ENCODE measurements around the gene PLPPR3.
A peak's percentile ranks its signal among the peaks of the same experiment; 100 is the strongest.

PLPPR3 gene

DNA sequence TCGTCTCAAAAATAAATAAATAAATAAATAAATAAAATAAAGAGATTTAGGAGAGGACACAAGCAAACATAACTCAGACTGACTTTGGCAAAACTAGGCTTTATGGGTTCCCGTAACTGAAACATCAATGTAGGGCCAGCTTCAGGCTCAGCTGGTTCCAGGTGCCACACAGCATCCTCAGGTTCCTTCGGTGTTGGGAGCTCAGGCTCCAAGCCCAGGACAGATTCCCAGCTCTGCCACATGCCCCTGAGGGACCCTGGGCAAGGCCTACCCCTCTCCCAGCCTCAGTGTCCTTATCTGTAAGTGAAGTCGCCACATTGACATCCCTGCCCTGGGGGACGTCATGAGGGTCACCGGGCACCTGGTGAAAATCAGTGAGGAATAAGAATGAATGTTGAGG lies 52.1 kb downstream of the PLPPR3 start:
- no peak for FAIRE-seq

DNA sequence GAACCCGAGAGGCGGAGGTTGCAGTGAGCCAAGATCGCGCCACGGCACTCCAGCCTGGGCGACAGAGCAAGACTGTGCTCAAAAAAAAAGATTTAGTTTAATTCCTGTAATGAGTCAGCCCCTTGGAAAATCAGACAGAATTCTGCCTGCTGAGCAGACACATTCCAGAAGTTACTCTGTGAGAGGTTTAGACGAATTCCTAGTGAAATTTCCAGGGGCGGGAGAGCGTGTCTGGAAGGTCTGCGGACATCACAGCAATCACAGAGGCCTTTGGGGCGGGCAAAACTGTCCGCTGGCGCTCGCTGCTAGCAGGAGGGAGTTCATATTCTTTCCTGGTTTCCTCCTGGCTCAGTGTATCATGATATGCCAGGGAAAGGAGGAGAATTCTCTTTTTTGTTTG lies 53.3 kb downstream of the PLPPR3 start:
- peak; percentile 26 for FAIRE-seq

DNA sequence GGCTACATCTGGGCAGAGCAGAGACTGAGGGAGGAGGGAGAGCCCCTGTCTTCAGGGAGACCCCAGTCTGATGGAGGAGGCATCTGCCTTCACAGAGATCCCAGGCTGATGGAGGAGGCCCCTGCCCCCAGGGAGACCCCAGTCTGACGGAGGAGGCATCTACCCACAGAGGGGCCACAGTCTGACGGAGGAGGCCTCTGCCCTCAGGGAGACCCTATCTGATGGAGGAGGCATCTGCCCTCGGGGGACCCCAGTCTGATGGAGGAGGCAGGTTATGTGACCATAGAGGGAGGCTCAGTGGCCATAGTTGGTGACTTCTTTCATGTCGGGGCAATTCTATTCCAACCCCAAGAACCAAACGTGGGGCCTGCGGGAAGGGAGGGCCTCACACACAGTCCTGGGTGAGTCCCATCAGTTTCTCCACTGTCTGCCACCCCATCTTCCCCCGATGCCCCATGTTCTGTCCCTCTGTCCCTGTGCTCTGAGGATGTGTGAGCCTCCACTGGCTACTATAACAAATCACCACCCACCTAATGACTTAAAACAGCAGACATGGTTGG lies 56.5 kb downstream of the PLPPR3 start:
- FAIRE-seq: no peak

DNA sequence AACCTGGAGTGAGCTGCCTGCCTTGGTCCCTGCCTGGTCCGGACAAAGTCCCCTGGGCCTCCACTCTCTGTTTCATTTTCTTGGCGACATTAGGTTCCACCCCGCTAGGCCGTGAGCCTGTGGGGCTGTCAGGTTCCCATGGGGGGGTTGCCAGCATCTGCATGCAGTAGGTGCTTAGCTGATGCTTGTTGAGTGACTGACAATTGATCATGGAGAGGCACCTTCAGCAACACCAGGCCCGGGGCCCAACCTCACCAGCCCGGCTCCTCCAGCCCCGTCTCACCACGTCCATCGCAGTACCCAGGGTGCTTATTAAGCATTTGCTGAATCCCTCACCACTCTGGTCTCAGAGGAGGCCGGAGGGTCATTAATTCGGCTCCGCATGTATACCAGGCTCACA lies 57.5 kb downstream of the PLPPR3 start:
- no peak for FAIRE-seq

DNA sequence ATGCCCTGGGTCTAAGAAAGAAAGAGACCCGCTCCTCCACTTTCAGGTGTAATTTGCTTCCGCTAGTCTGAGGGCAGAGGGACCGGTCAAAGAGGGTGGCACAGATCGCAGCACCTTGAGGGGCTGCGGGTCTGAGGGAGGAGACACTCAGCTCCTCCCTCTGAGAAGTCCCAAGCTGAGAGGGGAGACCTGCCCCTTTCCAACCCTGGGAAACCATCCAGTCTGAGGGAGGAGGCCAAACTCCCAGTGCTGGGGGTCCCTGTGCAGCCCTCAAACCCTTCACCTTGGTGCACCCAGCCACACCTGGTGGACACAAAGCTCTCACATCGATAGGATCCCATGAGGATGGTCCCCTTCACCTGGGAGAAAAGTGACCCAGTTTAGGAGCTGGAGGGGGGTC lies 57.9 kb downstream of the PLPPR3 start:
- no peak for FAIRE-seq

DNA sequence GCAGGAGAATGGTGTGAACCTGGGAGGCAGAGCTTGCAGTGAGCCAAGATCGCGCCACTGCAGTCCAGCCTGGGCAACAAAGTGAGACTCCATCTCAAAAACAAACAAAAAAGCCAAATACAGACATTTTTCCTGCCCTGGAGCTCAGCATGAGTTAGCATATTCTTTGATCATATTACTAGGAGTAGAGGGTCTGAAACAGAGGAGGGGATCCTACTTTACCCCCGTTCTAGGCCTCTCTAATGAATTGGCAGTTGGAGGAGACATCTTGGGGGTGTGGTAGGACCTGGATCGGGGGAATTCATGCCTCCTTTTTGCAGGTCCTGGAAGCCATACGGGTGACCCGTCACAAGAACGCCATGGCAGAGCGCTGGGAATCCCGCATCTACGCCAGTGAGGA lies 58.6 kb downstream of the PLPPR3 start:
- no peak for FAIRE-seq
